ENCODE data around the gene TRIM26.
"Not testable (repeated sequence)": the region's sequence is repeated elsewhere in the genome, so short reads cannot be mapped to it uniquely, and the experiment has no call there.

Gene TRIM26

GRCh38 chr6:30223339-30223738 is 10.1 kb upstream of the TRIM26 start:
- Histone ChIP-seq H3K79me1 (ENCODE audit: low read length) (no peaks in the 10 kb centered on the region), H3K4me3 (ENCODE audit: low read depth, low read length) (no peak overlapping the region)
- WGBS (ENCODE audit: extremely low coverage, insufficient coverage, insufficient read length) = no CpG with 5 or more reads among the region's 1 CpG

GRCh38 chr6:30221956-30222355 is 8.8 kb upstream of the TRIM26 start:
- H2AK5ac ChIP-seq (ENCODE audit: low read length); H2BK5ac ChIP-seq (ENCODE audit: low read depth, low read length, poor library complexity); H3K18ac ChIP-seq (ENCODE audit: low read length); H4K8ac ChIP-seq (ENCODE audit: low read depth, low read length); H3K14ac ChIP-seq (ENCODE audit: low read length); H3K36me3 ChIP-seq (ENCODE audit: control insufficient read depth in 1 of 2, insufficient read depth in 2 of 2, low read length in 2 of 2); H3K23ac ChIP-seq (ENCODE audit: low read length); H3K4me1 ChIP-seq (ENCODE audit: control insufficient read depth in 1 of 2, insufficient read depth in 2 of 2, low read length in 2 of 2); H3K79me1 ChIP-seq (ENCODE audit: low read length); H4K91ac ChIP-seq (ENCODE audit: low read depth, low read length); H3K9me3 ChIP-seq (ENCODE audit: insufficient read depth, low read depth, low read length); H2AFZ ChIP-seq (ENCODE audit: insufficient read depth, low read length, poor library complexity); H3K9ac ChIP-seq (ENCODE audit: low read length); H4K12ac ChIP-seq (ENCODE audit: low read depth, low read length); H3K4me3 ChIP-seq (ENCODE audit: low read depth, low read length); H3K4ac ChIP-seq (ENCODE audit: low read depth, low read length); H3K4me2 ChIP-seq (ENCODE audit: low read length); DNase-seq; H3K27ac ChIP-seq (ENCODE audit: low read depth, low read length); H3K27me3 ChIP-seq (ENCODE audit: insufficient read depth, low read length); H3K79me2 ChIP-seq (ENCODE audit: control insufficient read depth, insufficient read depth, low read length, poor library complexity); H2BK120ac ChIP-seq (ENCODE audit: insufficient read depth, low read length, poor library complexity); H2BK12ac ChIP-seq (ENCODE audit: low read length): not testable (repeated sequence)
- no CpG with 5 or more reads among the region's 23 CpGs for WGBS (ENCODE audit: extremely low coverage, insufficient coverage, insufficient read length)

More at GRCh38 chr6:30223339-30223738, 10.1 kb upstream of the TRIM26 start:
- Histone ChIP-seq H2BK120ac (ENCODE audit: insufficient read depth, low read length, poor library complexity) (no peak overlapping the region), H3K23ac (ENCODE audit: low read length) (no peak overlapping the region), H3K9me3 (ENCODE audit: insufficient read depth, low read depth, low read length) (peaks cover 6% of the 10 kb centered on the region), H3K79me2 (ENCODE audit: control insufficient read depth, insufficient read depth, low read length, poor library complexity) (no peaks in the 10 kb centered on the region), H4K8ac (ENCODE audit: low read depth, low read length) (no peak overlapping the region), H3K27me3 (ENCODE audit: insufficient read depth, low read length) (no peaks in the 10 kb centered on the region), H3K4me1 (ENCODE audit: control insufficient read depth in 1 of 2, insufficient read depth in 2 of 2, low read length in 2 of 2) (no peaks in the 10 kb centered on the region), H3K4ac (ENCODE audit: low read depth, low read length) (no peak overlapping the region), H3K18ac (ENCODE audit: low read length) (no peak overlapping the region), H2BK12ac (ENCODE audit: low read length) (no peak overlapping the region), H3K4me2 (ENCODE audit: low read length) (no peak overlapping the region), H3K14ac (ENCODE audit: low read length) (no peak overlapping the region), H3K36me3 (ENCODE audit: control insufficient read depth in 1 of 2, insufficient read depth in 2 of 2, low read length in 2 of 2) (no peaks in the 10 kb centered on the region), H2AFZ (ENCODE audit: insufficient read depth, low read length, poor library complexity) (no peak overlapping the region), H3K9ac (ENCODE audit: low read length) (no peak overlapping the region), H4K91ac (ENCODE audit: low read depth, low read length) (no peak overlapping the region), H3K27ac (ENCODE audit: low read depth, low read length) (no peak overlapping the region), H2BK5ac (ENCODE audit: low read depth, low read length, poor library complexity) (no peak overlapping the region), H2AK5ac (ENCODE audit: low read length) (no peak overlapping the region), H4K12ac (ENCODE audit: low read depth, low read length) (no peak overlapping the region)
- DNase-seq = no peak

GRCh38 chr6:30221395-30221794 is 8.2 kb upstream of the TRIM26 start:
- not testable (repeated sequence) for H4K91ac ChIP-seq (ENCODE audit: low read depth, low read length); H3K14ac ChIP-seq (ENCODE audit: low read length); H3K36me3 ChIP-seq (ENCODE audit: control insufficient read depth in 1 of 2, insufficient read depth in 2 of 2, low read length in 2 of 2); H3K4me3 ChIP-seq (ENCODE audit: low read depth, low read length); H3K4me2 ChIP-seq (ENCODE audit: low read length); H3K9me3 ChIP-seq (ENCODE audit: insufficient read depth, low read depth, low read length); DNase-seq; H2AK5ac ChIP-seq (ENCODE audit: low read length); H3K79me1 ChIP-seq (ENCODE audit: low read length); H4K12ac ChIP-seq (ENCODE audit: low read depth, low read length); H3K23ac ChIP-seq (ENCODE audit: low read length); H3K9ac ChIP-seq (ENCODE audit: low read length); H3K79me2 ChIP-seq (ENCODE audit: control insufficient read depth, insufficient read depth, low read length, poor library complexity); H2AFZ ChIP-seq (ENCODE audit: insufficient read depth, low read length, poor library complexity); H4K8ac ChIP-seq (ENCODE audit: low read depth, low read length); H2BK5ac ChIP-seq (ENCODE audit: low read depth, low read length, poor library complexity); H3K4ac ChIP-seq (ENCODE audit: low read depth, low read length); H2BK120ac ChIP-seq (ENCODE audit: insufficient read depth, low read length, poor library complexity); H3K4me1 ChIP-seq (ENCODE audit: control insufficient read depth in 1 of 2, insufficient read depth in 2 of 2, low read length in 2 of 2); H3K27me3 ChIP-seq (ENCODE audit: insufficient read depth, low read length); H3K27ac ChIP-seq (ENCODE audit: low read depth, low read length); H2BK12ac ChIP-seq (ENCODE audit: low read length); H3K18ac ChIP-seq (ENCODE audit: low read length)
- WGBS (ENCODE audit: extremely low coverage, insufficient coverage, insufficient read length) = no CpG with 5 or more reads among the region's 6 CpGs

DNA sequence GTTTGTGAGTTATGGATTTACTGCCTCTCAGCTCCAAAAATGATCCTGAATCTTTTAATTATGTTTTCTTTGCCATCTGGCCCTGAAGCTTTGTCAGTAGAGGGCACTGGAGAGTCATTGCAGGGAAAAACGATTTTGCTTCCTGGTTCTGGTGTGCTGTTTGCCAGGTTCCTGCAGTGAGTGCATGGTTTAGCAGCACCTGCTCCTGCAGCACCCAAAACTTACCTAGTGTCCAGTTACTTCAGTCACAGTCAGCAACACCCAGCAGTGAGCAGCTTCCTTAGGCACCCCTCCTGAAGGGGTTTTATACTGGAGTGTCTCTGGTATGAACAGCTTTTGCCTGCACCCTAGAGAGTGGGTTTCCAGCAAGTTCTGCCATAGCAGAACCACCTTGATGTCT is 6.0 kb upstream of the TRIM26 start:
- Histone ChIP-seq H3K9ac (ENCODE audit: low read length) (no peak overlapping the region), H3K27ac (ENCODE audit: low read depth, low read length) (no peak overlapping the region), H3K36me3 (ENCODE audit: control insufficient read depth in 1 of 2, insufficient read depth in 2 of 2, low read length in 2 of 2) (no peaks in the 10 kb centered on the region), H4K91ac (ENCODE audit: low read depth, low read length) (no peak overlapping the region), H3K79me1 (ENCODE audit: low read length) (peaks cover 1% of the 10 kb centered on the region), H4K12ac (ENCODE audit: low read depth, low read length) (no peak overlapping the region), H2AK5ac (ENCODE audit: low read length) (no peak overlapping the region), H2AFZ (ENCODE audit: insufficient read depth, low read length, poor library complexity) (no peak overlapping the region), H2BK5ac (ENCODE audit: low read depth, low read length, poor library complexity) (no peak overlapping the region), H3K14ac (ENCODE audit: low read length) (no peak overlapping the region), H3K23ac (ENCODE audit: low read length) (no peak overlapping the region), H3K18ac (ENCODE audit: low read length) (no peak overlapping the region), H3K27me3 (ENCODE audit: insufficient read depth, low read length) (no peaks in the 10 kb centered on the region), H4K8ac (ENCODE audit: low read depth, low read length) (no peak overlapping the region), H3K4me2 (ENCODE audit: low read length) (no peak overlapping the region), H3K4ac (ENCODE audit: low read depth, low read length) (no peak overlapping the region), H3K4me3 (ENCODE audit: low read depth, low read length) (no peak overlapping the region), H2BK120ac (ENCODE audit: insufficient read depth, low read length, poor library complexity) (no peak overlapping the region), H3K4me1 (ENCODE audit: control insufficient read depth in 1 of 2, insufficient read depth in 2 of 2, low read length in 2 of 2) (no peaks in the 10 kb centered on the region), H3K79me2 (ENCODE audit: control insufficient read depth, insufficient read depth, low read length, poor library complexity) (peaks cover under 1% of the 10 kb centered on the region), H2BK12ac (ENCODE audit: low read length) (no peak overlapping the region), H3K9me3 (ENCODE audit: insufficient read depth, low read depth, low read length) (peaks cover 3% of the 10 kb centered on the region)
- no CpG with 5 or more reads among the region's 1 CpG for WGBS (ENCODE audit: extremely low coverage, insufficient coverage, insufficient read length)
- DNase-seq = peak; percentile 50 to 72
